Spleen (tissue), 13 donors: Measurements from ENCODE around the gene CASP14. TPM values are rescaled to one million over a fixed set of nuclear protein-coding genes. Genes with fewer than 3 reads are reported as not detected.

Experiments
- DNase-seq: peaks from one replicate; pipeline ENCODE4 v3.0.0-alpha.2; 2020
- H3K27ac ChIP-seq, 8 donors: fragments of 200-600 bp; sonication (generic) in 7 of 8; 1 replicate in 4 of 8; 2 replicates in 4 of 8; pipeline versions ENCODE4 v1.5.0 to v1.8.0; 2016 to 2021; ENCODE audit warnings: inconsistent platforms in 4 of 8, mild to moderate bottlenecking in 4 of 8, moderate library complexity in 1 of 8
- H3K27me3 ChIP-seq, 7 donors: fragments of 200-600 bp; sonication (generic) in 6 of 7; replicated peaks in 1 of 7; 1 replicate in 4 of 7; 2 replicates in 3 of 7; pipeline versions ENCODE4 v1.5.0 to v1.8.0; 2016 to 2021; ENCODE audit warnings: inconsistent platforms in 3 of 7, mild to moderate bottlenecking in 1 of 7
- H3K36me3 ChIP-seq, 6 donors: fragments of 200-600 bp; sonication (generic) in 5 of 6; 1 replicate in 4 of 6; 2 replicates in 2 of 6; pipeline versions ENCODE4 v1.5.0 to v1.8.0; 2016 to 2021; ENCODE audit warnings: inconsistent platforms in 2 of 6
- H3K4me1 ChIP-seq, 6 donors: fragments of 200-600 bp; sonication (generic) in 5 of 6; 1 replicate in 3 of 6; 2 replicates in 3 of 6; pipeline versions ENCODE4 v1.5.0 to v1.8.0; 2016 to 2021; ENCODE audit warnings: inconsistent platforms in 3 of 6
- H3K4me3 ChIP-seq, 8 donors: fragments of 200-600 bp; sonication (generic) in 7 of 8; 1 replicate in 4 of 8; 2 replicates in 4 of 8; pipeline versions ENCODE4 v1.5.0 to v1.8.0; 2016 to 2021; ENCODE audit warnings: inconsistent platforms in 4 of 8, mild to moderate bottlenecking in 4 of 8, moderate library complexity in 2 of 8
- H3K9me3 ChIP-seq, 8 donors: fragments of 200-600 bp; sonication (generic) in 7 of 8; 1 replicate in 4 of 8; 2 replicates in 4 of 8; pipeline versions ENCODE4 v1.5.0 to v1.8.0; 2016 to 2021; ENCODE audit warnings: inconsistent platforms in 4 of 8
- CTCF ChIP-seq, 11 experiments: fragments of 200-600 bp in 7 of 11; fragments of 450-650 bp in 4 of 11; sonication (generic) in 4 of 11; IDR thresholded peaks in 8 of 11; conservative IDR thresholded peaks in 3 of 11; 1 replicate in 7 of 11; 2 replicates in 4 of 11; pipeline versions ENCODE4 v1.4.0 to v1.8.0; 2016 to 2021; ENCODE audit warnings: antibody characterized with exemption in 11 of 11, inconsistent platforms in 4 of 11, mild to moderate bottlenecking in 1 of 11
- POLR2A ChIP-seq, 3 donors: fragments of 450-650 bp; IDR thresholded peaks; one replicate each; pipeline ENCODE4 v1.5.1; 2017; ENCODE audit warnings: antibody characterized with exemption in 3 of 3, mild to moderate bottlenecking in 1 of 3
- POLR2AphosphoS5 ChIP-seq, 3 donors: sonication (generic); formaldehyde crosslinking; IDR thresholded peaks; one replicate each; pipeline ENCODE4 v1.5.1; 2017; ENCODE audit warnings: antibody characterized with exemption in 3 of 3
- WGBS, 5 donors: extraction: QIAGEN DNeasy Blood & Tissue Kit in 3 of 5; methylation state at CpG; one replicate each; pipeline versions ENCODE4 v1.1.5 to v1.1.7; 2013 to 2018; 5-methylcytosine and 5-hydroxymethylcytosine counted together
- intact Hi-C: fragments of 100-400 bp; cut with DNase I; formaldehyde crosslinking; loops from one replicate; pipeline ENCODE4 v1.15.0; 2023; ENCODE audit warnings: low total_unique reads
- long read RNA-seq, 2 donors: transcript quantifications; one replicate each; lab custom pipeline, GENCODE V29; 2026
- polyA plus RNA-seq, 3 donors: library from polyadenylated mRNA; stranded (reverse); fragments of 200-250 nt; gene quantifications; one replicate each; pipeline ENCODE4 v1.2.1, GENCODE V29; 2013
- total RNA-seq, 7 donors: library from RNA; depleted of rRNA in 3 of 7; stranded (reverse); fragments of >200 nt in 3 of 7; fragmentation: NEBNext Ultra II Directional in 4 of 7; extraction: Animal tissue kit (Norgen Biotek cat#: 25700) in 4 of 7; gene quantifications; one replicate each; pipeline versions ENCODE4 v1.1.0 to v1.2.1, GENCODE V29; 2016 to 2021
- donor health status: healthy with polysubstance abuse.
- donor health status: DM: no; HTN: no; CAD: no; lungs with moderate emphysema.
- donor health status: DM: no; HTN: no; CAD: no.
- donor health status: Bipolar disorder and iron deficiency.
- donor health status: healthy.
- donor health status: DM: no; HTN: no; CAD: no.
- donor health status: DM: yes; HTN: yes; CAD: no.

The CASP14 gene
- not detected for total RNA-seq
- not detected for polyA plus RNA-seq
- long read RNA-seq, donor 1 = 0 reads
- long read RNA-seq, donor 2 = 0 reads

- no peak within 1 kb of the TSS for H3K4me3 ChIP-seq
- H3K36me3 ChIP-seq = no peaks in the 10 kb centered on the region
- H3K4me1 ChIP-seq = no peaks in the 10 kb centered on the region
- WGBS, 5 donors = 87 to 95% (median 92%) methylated on average over 9 to 11 of the region's 11 CpGs
- H3K27me3 ChIP-seq = peaks cover 0 to 63% (median 5%) of the 10 kb centered on the region in 7 donors
- H3K27ac ChIP-seq = no peak within 1 kb of the TSS
- intact Hi-C loops = no loop called here
- TF ChIP-seq POLR2A (IDR thresholded peaks at IDR 0.05) = no peak
- TF ChIP-seq POLR2AphosphoS5 (IDR thresholded peaks at IDR 0.05) = no peak
- no peak for TF ChIP-seq CTCF (IDR thresholded peaks at IDR 0.05 in 8 of 11, conservative IDR thresholded peaks at IDR 0.05 in 3 of 11)
- no peak for DNase-seq
- H3K9me3 ChIP-seq = peaks cover 0 to 6% (median 0%) of the 10 kb centered on the region in 8 donors
Observed at GRCh38 chr19:15048885-15049541, at the start of gene CASP14. TSS of gene CASP14 (plus strand) at chr19:15049480. CDS start at chr19:15052252, 2,772 bp downstream.

- H3K9me3 ChIP-seq = no peaks in the 10 kb centered on the region
- no peak for TF ChIP-seq POLR2A (IDR thresholded peaks at IDR 0.05)
- no peak for TF ChIP-seq POLR2AphosphoS5 (IDR thresholded peaks at IDR 0.05)
- intact Hi-C loops = no loop called here
- no peak overlapping the region for H3K27ac ChIP-seq
- no peak for DNase-seq
- H3K36me3 ChIP-seq = no peaks in the 10 kb centered on the region
- peaks cover 0 to 76% (median 13%) of the 10 kb centered on the region in 7 donors for H3K27me3 ChIP-seq
- no peak overlapping the region for H3K4me3 ChIP-seq
- peaks cover 0 to 7% (median 0%) of the 10 kb centered on the region in 6 donors for H3K4me1 ChIP-seq
Observed at GRCh38 chr19:15008308-15008707, 41.0 kb upstream of the CASP14 start.

GRCh38 chr19:15010501-15011300, 38.6 kb upstream of the CASP14 start:
- WGBS, 5 donors = 7 to 34% (median 10%) methylated on average over 7 to 73 of the region's 73 CpGs
- TF ChIP-seq POLR2A (IDR thresholded peaks at IDR 0.05) = no peak
- no peak for TF ChIP-seq CTCF (IDR thresholded peaks at IDR 0.05 in 8 of 11, conservative IDR thresholded peaks at IDR 0.05 in 3 of 11)
- no peak for TF ChIP-seq POLR2AphosphoS5 (IDR thresholded peaks at IDR 0.05)
- intact Hi-C loops = no loop called here
- DNase-seq = no peak
- no peaks in the 10 kb centered on the region for H3K9me3 ChIP-seq
- H3K27ac ChIP-seq = no peak overlapping the region
- H3K36me3 ChIP-seq = no peaks in the 10 kb centered on the region
- H3K4me1 ChIP-seq = peaks cover 0 to 7% (median 0%) of the 10 kb centered on the region in 6 donors
- peaks cover 0 to 92% (median 13%) of the 10 kb centered on the region in 7 donors for H3K27me3 ChIP-seq
- H3K4me3 ChIP-seq = no peak overlapping the region

GRCh38 chr19:15014579-15014978, 34.7 kb upstream of the CASP14 start:
- 10 to 18% (median 13%) methylated on average over 11 of the region's 11 CpGs for WGBS, 5 donors
- peaks cover 0 to 7% (median 0%) of the 10 kb centered on the region in 6 donors for H3K4me1 ChIP-seq
- no peaks in the 10 kb centered on the region for H3K36me3 ChIP-seq
- intact Hi-C loops = no loop called here
- H3K4me3 ChIP-seq = no peak overlapping the region
- no peak for DNase-seq
- TF ChIP-seq POLR2A (IDR thresholded peaks at IDR 0.05) (no peak), CTCF (IDR thresholded peaks at IDR 0.05 in 8 of 11, conservative IDR thresholded peaks at IDR 0.05 in 3 of 11) (no peak), POLR2AphosphoS5 (IDR thresholded peaks at IDR 0.05) (no peak)
- H3K27ac ChIP-seq = no peak overlapping the region
- H3K9me3 ChIP-seq = no peaks in the 10 kb centered on the region
- peaks cover 0 to 93% (median 13%) of the 10 kb centered on the region in 7 donors for H3K27me3 ChIP-seq
